ENCODE data around the gene DYNLT1. TPM values are rescaled to one million over a fixed set of nuclear protein-coding genes. Genes with fewer than 3 reads are reported as not detected.

Gene DYNLT1
- 99.6 and 105 TPM in 2 replicates for total RNA-seq (2021)
- percentile 87 among the genes with signal in this experiment for Bru-seq, nascent RNA
- BruChase-seq, experiment 1, labeled RNA remaining after a 2-hour chase: percentile 89 among the genes with signal in this experiment
- percentile 91 among the genes with signal in this experiment for BruChase-seq, experiment 2, labeled RNA remaining after a 6-hour chase
- long read RNA-seq, transcript DYNLT1-203 (5 exons, 726 nt): major isoform, 174 of 192 reads
- long read RNA-seq, partial matches to known transcripts: 0 of 192 reads
- long read RNA-seq, other reads (novel, unspliced or antisense): 16 of 192 reads

GRCh38 chr6:158644231-158645063, at the start of gene DYNLT1:
TSS of gene DYNLT1 (minus strand) at chr6:158644743. CDS start at chr6:158644708, 35 bp downstream.
- H3K36me3 ChIP-seq (ENCODE audit: low read depth): peaks cover 23% of the 10 kb centered on the region
- ChIA-PET POLR2A (ENCODE audit: unreplicated experiment) (interaction anchor here (0.6 to 0.8 kb wide), 7 partner anchors 15 to 1423 kb away, joined by 3 to 8 read pairs (median 3); no protein-coding TSS in a partner anchor), CTCF (interaction anchor here (1.0 kb wide), 1 partner anchor 16 kb away, joined by 3 read pairs; no protein-coding TSS in a partner anchor)
- H3K9me2 ChIP-seq (ENCODE audit: insufficient read depth): no peaks in the 10 kb centered on the region
- no peaks in the 10 kb centered on the region for H3K27me3 ChIP-seq (ENCODE audit: insufficient read depth, low read depth)
- DNase-seq: peak; percentile 93
- H3F3A ChIP-seq (ENCODE audit: insufficient read depth, low read depth): peaks cover 63% of the 10 kb centered on the region
- TF ChIP-seq CTCF (conservative IDR thresholded peaks at IDR 0.05): no peak
- TF ChIP-seq EZH2 (IDR thresholded peaks at IDR 0.05; ENCODE audit: low read depth): no peak
- H3K4me2 ChIP-seq: peak within 1 kb of the TSS; percentile 89
- H3K4me1 ChIP-seq (replicated peaks; ENCODE audit: insufficient read depth): peaks cover 64% of the 10 kb centered on the region
- H3K9me3 ChIP-seq (ENCODE audit: insufficient read depth, low read depth): no peaks in the 10 kb centered on the region
- intact Hi-C loops (cut with micrococcal nuclease; ENCODE audit: unreplicated experiment): loop anchor here (2.0 to 10.0 kb wide), 5 partner anchors 22 to 880 kb away; no protein-coding TSS in a partner anchor
- H3K27ac ChIP-seq: peak within 1 kb of the TSS; percentile 85
- peaks cover 16% of the 10 kb centered on the region for H4K20me1 ChIP-seq (ENCODE audit: insufficient read depth)
- H3K79me2 ChIP-seq (ENCODE audit: low read depth): peaks cover 70% of the 10 kb centered on the region
- peak within 1 kb of the TSS; percentile 68 for H3K4me3 ChIP-seq
- TSS peak; percentile 52 for BruUV-seq (replicated peaks)
- H2AFZ ChIP-seq: peak within 1 kb of the TSS; percentile 72

DNA sequence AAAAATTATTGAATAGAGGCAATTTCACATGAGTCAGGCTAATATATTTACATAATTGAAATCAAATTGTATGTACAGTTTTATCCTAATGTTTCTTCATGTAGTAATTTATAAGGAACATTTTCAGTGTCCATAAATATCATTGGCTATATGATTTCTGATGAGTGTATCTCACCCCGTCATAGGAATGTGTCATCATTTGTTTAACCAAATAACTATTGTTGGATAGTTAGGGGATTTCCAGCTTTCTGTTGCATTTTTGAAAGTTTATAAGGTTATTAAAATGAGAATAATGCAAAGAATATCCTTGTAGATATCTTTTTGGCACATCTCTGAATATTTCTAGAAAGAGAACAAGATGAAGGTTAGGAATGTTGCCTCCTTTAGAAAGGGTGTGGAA, 44.3 kb upstream of the DYNLT1 start:
- Histone ChIP-seq H3K36me3 (ENCODE audit: low read depth) (no peaks in the 10 kb centered on the region), H3F3A (ENCODE audit: insufficient read depth, low read depth) (peaks cover 16% of the 10 kb centered on the region; the same call in 1 of the 2 replicates), H3K4me2 (0 out of 2 replicates have a peak overlapping the region, but pooled peaks have one; percentile 11), H3K9me3 (ENCODE audit: insufficient read depth, low read depth) (no peaks in the 10 kb centered on the region), H3K27ac (peak overlapping the region; percentile 35), H3K9me2 (ENCODE audit: insufficient read depth) (no peaks in the 10 kb centered on the region), H3K4me1 (replicated peaks; ENCODE audit: insufficient read depth) (peaks cover 54% of the 10 kb centered on the region), H3K79me2 (ENCODE audit: low read depth) (no peaks in the 10 kb centered on the region), H2AFZ (no peak overlapping the region), H3K4me3 (no peak overlapping the region), H3K27me3 (ENCODE audit: insufficient read depth, low read depth) (no peaks in the 10 kb centered on the region), H4K20me1 (ENCODE audit: insufficient read depth) (no peaks in the 10 kb centered on the region)
- CTCF ChIA-PET: no interaction called here
- TF ChIP-seq EZH2 (IDR thresholded peaks at IDR 0.05; ENCODE audit: low read depth): no peak
- no peak for TF ChIP-seq CTCF (conservative IDR thresholded peaks at IDR 0.05)
- no peak for DNase-seq
- BruUV-seq (replicated peaks): no TSS peak
- intact Hi-C loops (cut with micrococcal nuclease; ENCODE audit: unreplicated experiment): loop anchor here (5.0 kb wide), 1 partner anchor 42 kb away; no protein-coding TSS in a partner anchor
- POLR2A ChIA-PET (ENCODE audit: unreplicated experiment): no interaction called here

DNA sequence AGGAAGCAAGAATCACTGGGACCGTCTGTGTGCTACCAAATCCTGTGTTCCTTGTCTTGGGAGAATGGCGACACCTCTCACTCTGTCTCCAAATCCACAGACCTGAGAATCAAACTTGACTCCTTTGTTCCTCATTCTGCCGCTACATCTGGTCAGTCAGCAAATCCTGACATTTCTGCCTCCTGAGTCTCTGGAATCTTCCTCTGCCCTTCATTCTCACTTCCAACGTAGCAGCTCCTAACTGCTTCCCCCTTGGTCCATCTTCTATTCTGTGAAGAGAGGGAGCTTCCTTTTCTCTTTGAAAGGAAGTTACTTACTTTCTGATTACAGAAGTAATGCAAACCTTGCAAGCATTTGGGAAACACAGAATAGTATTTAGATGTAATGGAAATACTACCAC, 43.0 kb upstream of the DYNLT1 start:
- Histone ChIP-seq H3K4me3 (no peak overlapping the region), H3K4me1 (replicated peaks; ENCODE audit: insufficient read depth) (peaks cover 57% of the 10 kb centered on the region), H3K4me2 (no peak overlapping the region), H3K36me3 (ENCODE audit: low read depth) (no peaks in the 10 kb centered on the region), H3K79me2 (ENCODE audit: low read depth) (no peaks in the 10 kb centered on the region), H2AFZ (no peak overlapping the region), H4K20me1 (ENCODE audit: insufficient read depth) (no peaks in the 10 kb centered on the region), H3K27ac (no peak overlapping the region), H3K9me3 (ENCODE audit: insufficient read depth, low read depth) (no peaks in the 10 kb centered on the region), H3F3A (ENCODE audit: insufficient read depth, low read depth) (peaks cover 16% of the 10 kb centered on the region; the same call in 1 of the 2 replicates), H3K27me3 (ENCODE audit: insufficient read depth, low read depth) (no peaks in the 10 kb centered on the region), H3K9me2 (ENCODE audit: insufficient read depth) (no peaks in the 10 kb centered on the region)
- BruUV-seq (replicated peaks): no TSS peak
- no peak for DNase-seq
- POLR2A ChIA-PET (ENCODE audit: unreplicated experiment): no interaction called here
- intact Hi-C loops (cut with micrococcal nuclease; ENCODE audit: unreplicated experiment): loop anchor here (5.0 kb wide), 1 partner anchor 40 kb away; no protein-coding TSS in a partner anchor
- CTCF ChIA-PET: no interaction called here
- TF ChIP-seq CTCF (conservative IDR thresholded peaks at IDR 0.05) (no peak), EZH2 (IDR thresholded peaks at IDR 0.05; ENCODE audit: low read depth) (no peak)

All from PC-9 (cell line).